Endodermal cell (in vitro differentiated cells): Measurements from ENCODE around the gene F13A1. TPM values are rescaled to one million over a fixed set of nuclear protein-coding genes. Genes with fewer than 3 reads are reported as not detected.

Source experiments
- DNase-seq: peaks from one replicate; pipeline ENCODE4 v3.0.0-alpha.2; 2017
- H3K27ac ChIP-seq: 2 replicates; pipeline ENCODE4 v1.5.1; 2013; ENCODE audit warnings: mild to moderate bottlenecking, low read depth, low read length, moderate library complexity
- H3K27me3 ChIP-seq: 2 replicates; pipeline ENCODE4 v1.6.1; 2013; ENCODE audit warnings: mild to moderate bottlenecking, low read length, moderate library complexity; ENCODE audit not compliant: insufficient read depth, control insufficient read depth, poor library complexity, severe bottlenecking
- H3K36me3 ChIP-seq: 2 replicates; pipeline ENCODE4 v1.7.0; 2013; ENCODE audit warnings: mild to moderate bottlenecking, low read length, moderate library complexity; ENCODE audit not compliant: control insufficient read depth, insufficient read depth
- H3K4me1 ChIP-seq: one replicate; pipeline ENCODE4 v1.7.0; 2013; ENCODE audit warnings: low read length; ENCODE audit not compliant: control insufficient read depth, insufficient read depth
- H3K4me3 ChIP-seq: 2 replicates; pipeline ENCODE4 v1.5.1; 2013; ENCODE audit warnings: mild to moderate bottlenecking, low read length, moderate library complexity
- H3K9ac ChIP-seq: 2 replicates; pipeline ENCODE4 v1.6.1; 2013; ENCODE audit warnings: mild to moderate bottlenecking, low read length, moderate library complexity; ENCODE audit not compliant: poor library complexity, severe bottlenecking; ENCODE audit errors: extremely low read depth
- H3K9me3 ChIP-seq: 2 replicates; pipeline ENCODE4 v1.6.1; 2013; ENCODE audit warnings: mild to moderate bottlenecking, low read length, moderate library complexity; ENCODE audit not compliant: control insufficient read depth
- H3K27ac Mint-ChIP-seq: 2 replicates; pipeline ENCODE4 v1.8.0; 2020; ENCODE audit warnings: mixed read lengths
- H3K27me3 Mint-ChIP-seq: 2 replicates; pipeline ENCODE4 v1.8.0; 2021; ENCODE audit warnings: mild to moderate bottlenecking, mixed read lengths; ENCODE audit not compliant: insufficient read depth
- H3K36me3 Mint-ChIP-seq: 2 replicates; pipeline ENCODE4 v1.8.0; 2020; ENCODE audit warnings: low read depth, mixed read lengths
- H3K4me1 Mint-ChIP-seq: 2 replicates; pipeline ENCODE4 v1.8.0; 2020; ENCODE audit warnings: mixed read lengths
- H3K4me3 Mint-ChIP-seq: 2 replicates; pipeline ENCODE4 v1.8.0; 2020; ENCODE audit warnings: mild to moderate bottlenecking, moderate library complexity, mixed read lengths
- H3K9me3 Mint-ChIP-seq: 2 replicates; pipeline ENCODE4 v1.8.0; 2020; ENCODE audit warnings: mild to moderate bottlenecking, mixed read lengths
- WGBS, 2 experiments: methylation state at CpG; one replicate each; pipeline versions ENCODE4 v1.1.5 to v1.1.7; 2013; ENCODE audit warnings: missing lambda C conversion rate in 2 of 2, mixed read lengths in 1 of 2; ENCODE audit not compliant: insufficient coverage in 1 of 2, insufficient read length in 1 of 2; 5-methylcytosine and 5-hydroxymethylcytosine counted together
- total RNA-seq, 2 donors: library from RNA; stranded (reverse); fragmentation: NEBNext Ultra II Directional in 1 of 2; extraction: Animal tissue kit (Norgen Biotek cat#: 25700) in 1 of 2; gene quantifications; 2 replicates in 1 of 2; 3 replicates in 1 of 2; pipeline ENCODE4 v1.2.1, GENCODE V29; 2021
- TF ChIP-seq, protein P1 (sequence below): fragments of 200-600 bp; sonication (generic); conservative IDR thresholded peaks from 2 replicates; pipeline ENCODE4 v1.5.0; 2021; ENCODE audit warnings: antibody characterized with exemption, mild to moderate bottlenecking

Gene F13A1
- total RNA-seq, 2 donors from 2014 or later = 1.1 to 1.3 TPM

DNA sequence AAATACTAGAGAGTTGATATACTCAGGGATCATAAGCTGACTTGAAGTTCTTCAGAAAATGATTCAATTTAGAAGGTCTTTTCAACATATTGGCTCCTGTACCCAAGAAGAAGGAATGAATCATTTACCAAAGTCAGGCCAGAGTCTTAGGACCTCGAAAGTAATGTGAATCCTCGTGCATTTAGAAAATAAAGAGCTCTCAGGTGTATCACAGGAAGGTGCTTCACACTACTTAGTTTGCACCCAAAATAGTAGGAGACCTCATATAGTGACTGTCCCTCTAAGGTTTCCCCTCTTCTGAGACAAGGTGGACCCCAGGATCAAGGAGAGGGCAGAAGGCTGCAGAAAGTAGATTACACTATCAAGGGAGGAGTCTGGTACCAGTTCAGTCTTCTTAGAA, 71.8 kb downstream of the F13A1 start:
- WGBS, 2 experiments = 88 to 92% methylated on average over 2 of the region's 2 CpGs

DNA sequence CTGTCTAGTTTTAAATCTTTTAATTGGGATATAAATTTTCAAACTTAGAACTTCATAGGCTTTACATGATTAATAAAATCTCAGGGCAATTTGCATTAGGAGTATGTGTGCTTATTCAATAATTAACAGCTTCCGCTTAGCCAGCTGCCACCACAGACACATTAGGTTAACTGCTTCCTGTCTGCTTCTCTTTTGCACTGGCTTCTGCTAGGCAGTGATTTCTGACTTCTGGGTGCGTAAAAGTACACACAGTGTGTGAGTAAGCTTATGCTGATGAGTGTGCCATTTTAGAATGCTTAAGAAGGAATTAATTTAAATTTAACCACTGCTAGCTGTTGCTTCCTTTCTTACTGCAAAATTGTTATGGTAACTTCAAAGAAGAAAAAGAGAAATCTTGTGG, 73.9 kb downstream of the F13A1 start:
- Mint-ChIP-seq H3K27ac (no peak overlapping the region), H3K27me3 (no peaks in the 10 kb centered on the region), H3K4me1 (peaks cover 4% of the 10 kb centered on the region), H3K9me3 (no peaks in the 10 kb centered on the region), H3K4me3 (no peak overlapping the region), H3K36me3 (no peaks in the 10 kb centered on the region)
- Histone ChIP-seq H3K4me3 (no peak overlapping the region), H3K36me3 (no peaks in the 10 kb centered on the region), H3K9ac (no peak overlapping the region), H3K9me3 (no peaks in the 10 kb centered on the region), H3K4me1 (no peaks in the 10 kb centered on the region), H3K27ac (no peak overlapping the region), H3K27me3 (no peaks in the 10 kb centered on the region)
- WGBS, 2 experiments = 93 to 100% methylated on average over 1 to 2 of the region's 2 CpGs
- DNase-seq = no peak
- TF ChIP-seq, protein P1, sequence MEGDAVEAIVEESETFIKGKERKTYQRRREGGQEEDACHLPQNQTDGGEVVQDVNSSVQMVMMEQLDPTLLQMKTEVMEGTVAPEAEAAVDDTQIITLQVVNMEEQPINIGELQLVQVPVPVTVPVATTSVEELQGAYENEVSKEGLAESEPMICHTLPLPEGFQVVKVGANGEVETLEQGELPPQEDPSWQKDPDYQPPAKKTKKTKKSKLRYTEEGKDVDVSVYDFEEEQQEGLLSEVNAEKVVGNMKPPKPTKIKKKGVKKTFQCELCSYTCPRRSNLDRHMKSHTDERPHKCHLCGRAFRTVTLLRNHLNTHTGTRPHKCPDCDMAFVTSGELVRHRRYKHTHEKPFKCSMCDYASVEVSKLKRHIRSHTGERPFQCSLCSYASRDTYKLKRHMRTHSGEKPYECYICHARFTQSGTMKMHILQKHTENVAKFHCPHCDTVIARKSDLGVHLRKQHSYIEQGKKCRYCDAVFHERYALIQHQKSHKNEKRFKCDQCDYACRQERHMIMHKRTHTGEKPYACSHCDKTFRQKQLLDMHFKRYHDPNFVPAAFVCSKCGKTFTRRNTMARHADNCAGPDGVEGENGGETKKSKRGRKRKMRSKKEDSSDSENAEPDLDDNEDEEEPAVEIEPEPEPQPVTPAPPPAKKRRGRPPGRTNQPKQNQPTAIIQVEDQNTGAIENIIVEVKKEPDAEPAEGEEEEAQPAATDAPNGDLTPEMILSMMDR = no peak

More for the DNA sequence above, 71.8 kb downstream of the F13A1 start:
- no peak overlapping the region for H3K27ac Mint-ChIP-seq
- no peak for DNase-seq
- H3K36me3 ChIP-seq = no peaks in the 10 kb centered on the region
- no peaks in the 10 kb centered on the region for H3K4me1 ChIP-seq
- no peak overlapping the region for H3K4me3 Mint-ChIP-seq
- no peaks in the 10 kb centered on the region for H3K9me3 ChIP-seq
- no peaks in the 10 kb centered on the region for H3K36me3 Mint-ChIP-seq
- TF ChIP-seq, protein P1 = no peak
- H3K4me3 ChIP-seq = no peak overlapping the region
- H3K27ac ChIP-seq = no peak overlapping the region
- H3K27me3 Mint-ChIP-seq = no peaks in the 10 kb centered on the region
- no peak overlapping the region for H3K9ac ChIP-seq
- H3K9me3 Mint-ChIP-seq = no peaks in the 10 kb centered on the region
- H3K27me3 ChIP-seq = no peaks in the 10 kb centered on the region
- H3K4me1 Mint-ChIP-seq = peaks cover 4% of the 10 kb centered on the region

DNA sequence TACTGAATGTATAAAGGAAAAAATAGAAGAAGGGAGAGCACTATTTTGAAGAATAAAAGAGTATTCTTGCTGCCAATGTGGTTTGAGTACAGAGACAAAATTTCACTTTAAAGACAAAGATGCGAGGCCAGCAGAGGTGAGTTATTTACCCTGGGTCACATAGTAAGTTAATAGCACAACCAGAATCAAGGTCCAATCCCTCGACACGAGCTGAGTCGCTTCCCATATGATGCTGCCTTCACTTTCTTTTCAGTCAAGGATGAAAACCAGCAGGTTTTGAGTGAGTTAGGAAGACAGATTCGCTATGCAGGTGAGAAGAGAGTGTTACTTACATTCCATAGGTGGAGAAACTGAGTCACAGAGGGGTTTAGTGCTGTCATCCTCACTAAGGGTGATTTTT, 75.8 kb downstream of the F13A1 start:
- H3K4me3 Mint-ChIP-seq = no peak overlapping the region
- DNase-seq = no peak
- no peaks in the 10 kb centered on the region for H3K27me3 Mint-ChIP-seq
- no peaks in the 10 kb centered on the region for H3K4me1 ChIP-seq
- no peaks in the 10 kb centered on the region for H3K36me3 Mint-ChIP-seq
- H3K9me3 ChIP-seq = no peaks in the 10 kb centered on the region
- TF ChIP-seq, protein P1 = no peak
- no peak overlapping the region for H3K4me3 ChIP-seq
- no peaks in the 10 kb centered on the region for H3K27me3 ChIP-seq
- H3K9me3 Mint-ChIP-seq = no peaks in the 10 kb centered on the region
- H3K36me3 ChIP-seq = no peaks in the 10 kb centered on the region
- no peak overlapping the region for H3K9ac ChIP-seq
- no peak overlapping the region for H3K27ac Mint-ChIP-seq
- peaks cover 4% of the 10 kb centered on the region for H3K4me1 Mint-ChIP-seq
- WGBS, 2 experiments = 94 to 98% methylated on average over 5 of the region's 5 CpGs
- H3K27ac ChIP-seq = no peak overlapping the region
